SK-N-SH (cell line): ENCODE data around the gene SNIP1. TPM values are rescaled to one million over a fixed set of nuclear protein-coding genes. Genes with fewer than 3 reads are reported as not detected.

ENCODE experiments used
- CTCF ChIA-PET: fragments of 300-600, 350-600 bp; formaldehyde crosslinking; extraction: SDS; loops from one replicate; lab custom pipeline; 2021; lab: Yijun Ruan, JAX
- POLR2A ChIA-PET: fragments of 350-600 bp; sonication (Branson Sonifier 250); formaldehyde crosslinking; extraction: SDS; loops from one replicate; lab custom pipeline; 2020; ENCODE audit warnings: antibody characterized with exemption, inconsistent platforms; lab: Yijun Ruan, JAX
- DNase-seq: peaks from one replicate; pipeline ENCODE4 v3.0.0; 2012
- H2AFZ ChIP-seq: fragments of 200-600 bp; sonication (generic); 2 replicates; pipeline ENCODE4 v1.8.1; 2016; ENCODE audit warnings: antibody characterized with exemption, mild to moderate bottlenecking, low read depth
- H3F3A ChIP-seq: fragments of 200-600 bp; sonication (generic); replicated peaks from 2 replicates; pipeline ENCODE3; 2016; ENCODE audit warnings: antibody characterized with exemption, mild to moderate bottlenecking; ENCODE audit not compliant: insufficient read depth
- H3K27ac ChIP-seq, 2 experiments: fragments of 200-500 bp in 1 of 2; fragments of 200-600 bp in 1 of 2; sonication (Bioruptor generic) in 1 of 2; sonication (generic), shearing (Covaris generic) in 1 of 2; 2 replicates each; pipeline versions ENCODE4 v1.5.1 to v1.6.1; 2014 to 2016; ENCODE audit warnings: low read depth in 2 of 2, inconsistent platforms in 1 of 2, low read length in 1 of 2, mild to moderate bottlenecking in 1 of 2, mixed read lengths in 1 of 2
- H3K27me3 ChIP-seq: fragments of 200-600 bp; sonication (generic), shearing (Covaris generic); 2 replicates; pipeline ENCODE4 v1.6.1; 2016; ENCODE audit warnings: mixed run types; ENCODE audit not compliant: insufficient read depth
- H3K36me3 ChIP-seq, 2 experiments: fragments of 200-500 bp in 1 of 2; fragments of 200-600 bp in 1 of 2; sonication (Bioruptor generic) in 1 of 2; sonication (generic) in 1 of 2; replicated peaks in 1 of 2; 2 replicates each; pipeline versions ENCODE3 to v1.5.1; 2014 to 2016; ENCODE audit warnings: low read length in 1 of 2, mild to moderate bottlenecking in 1 of 2; ENCODE audit not compliant: insufficient read depth in 2 of 2, control insufficient read depth in 1 of 2
- H3K4me1 ChIP-seq, 2 experiments: fragments of 200-500 bp in 1 of 2; fragments of 200-600 bp in 1 of 2; sonication (Bioruptor generic) in 1 of 2; sonication (generic), shearing (Covaris generic) in 1 of 2; 2 replicates each; pipeline versions ENCODE4 v1.5.1 to v1.6.1; 2014 to 2016; ENCODE audit warnings: low read depth in 1 of 2, low read length in 1 of 2, mixed run types in 1 of 2; ENCODE audit not compliant: insufficient read depth in 2 of 2, control insufficient read depth in 1 of 2
- H3K4me2 ChIP-seq: fragments of 200-600 bp; sonication (generic), shearing (Covaris generic); 2 replicates; pipeline ENCODE4 v1.6.1; 2017; ENCODE audit warnings: mixed run types
- H3K4me3 ChIP-seq, 2 experiments: fragments of 200-500 bp in 1 of 2; fragments of 200-600 bp in 1 of 2; sonication (Bioruptor generic) in 1 of 2; sonication (generic), shearing (Covaris generic) in 1 of 2; 2 replicates each; pipeline versions ENCODE4 v1.5.1 to v1.8.1; 2014 to 2016; ENCODE audit warnings: low read depth in 2 of 2, inconsistent platforms in 1 of 2, low read length in 1 of 2, mild to moderate bottlenecking in 1 of 2, mixed read lengths in 1 of 2, moderate library complexity in 1 of 2
- H3K79me2 ChIP-seq: fragments of 200-600 bp; sonication (generic); 2 replicates; pipeline ENCODE4 v1.8.1; 2017; ENCODE audit warnings: mild to moderate bottlenecking; ENCODE audit not compliant: insufficient read depth
- H3K9ac ChIP-seq: fragments of 200-600 bp; sonication (generic); 2 replicates; pipeline ENCODE4 v1.6.1; 2017; ENCODE audit warnings: mixed run types
- H3K9me2 ChIP-seq: fragments of 200-600 bp; sonication (generic); 2 replicates; pipeline ENCODE4 v1.6.1; 2017; ENCODE audit warnings: mixed run types
- H3K9me3 ChIP-seq: fragments of 200-600 bp; sonication (generic); 2 replicates; pipeline ENCODE4 v1.6.1; 2017; ENCODE audit warnings: mixed run types, mild to moderate bottlenecking, moderate library complexity
- H4K20me1 ChIP-seq: fragments of 200-600 bp; sonication (generic); 2 replicates; pipeline ENCODE4 v1.6.1; 2017; ENCODE audit warnings: mild to moderate bottlenecking, mixed run types; ENCODE audit not compliant: insufficient read depth
- ELF1 ChIP-seq: IDR thresholded peaks from 2 replicates; pipeline ENCODE4 v1.4.0; 2012
- EP300 ChIP-seq, 2 experiments: IDR thresholded peaks; 2 replicates each; pipeline versions ENCODE4 v1.4.0 to v1.6.1; 2012; ENCODE audit warnings: borderline replicate concordance in 1 of 2, low read depth in 1 of 2, low read length in 1 of 2
- GATA2 ChIP-seq: sonication (generic); formaldehyde crosslinking; IDR thresholded peaks from 2 replicates; pipeline ENCODE4 v1.5.0; 2020; ENCODE audit warnings: mild to moderate bottlenecking, missing genetic modification reagents
- MXI1 ChIP-seq: IDR thresholded peaks from 2 replicates; pipeline ENCODE4 v1.6.1; 2012; ENCODE audit warnings: mild to moderate bottlenecking, low read depth, low read length, improper control_type of control experiment
- NFIC ChIP-seq: IDR thresholded peaks from 2 replicates; pipeline ENCODE4 v1.4.0; 2012; ENCODE audit warnings: borderline replicate concordance
- POLR2AphosphoS5 ChIP-seq: IDR thresholded peaks from 2 replicates; pipeline ENCODE4 v1.6.1; 2012; ENCODE audit warnings: low read depth, low read length
- RCOR1 ChIP-seq: fragments of 150-350 bp; IDR thresholded peaks from 2 replicates; pipeline ENCODE4 v1.6.1; 2017; ENCODE audit warnings: antibody characterized with exemption, low read length
- RXRA ChIP-seq: IDR thresholded peaks from 2 replicates; pipeline ENCODE4 v1.4.0; 2012; ENCODE audit warnings: low read depth, mild to moderate bottlenecking, borderline replicate concordance
- SIN3A ChIP-seq: IDR thresholded peaks from 2 replicates; pipeline ENCODE4 v1.6.1; 2012; ENCODE audit warnings: low read depth, mild to moderate bottlenecking, low read length, moderate library complexity, borderline replicate concordance
- SMC3 ChIP-seq: IDR thresholded peaks from 2 replicates; pipeline ENCODE4 v1.6.1; 2012; ENCODE audit warnings: low read depth, low read length, improper control_type of control experiment
- TAF1 ChIP-seq: IDR thresholded peaks from 2 replicates; pipeline ENCODE4 v1.6.1; 2012; ENCODE audit warnings: low read depth, mild to moderate bottlenecking, low read length, moderate library complexity, borderline replicate concordance
- TEAD4 ChIP-seq: IDR thresholded peaks from 2 replicates; pipeline ENCODE4 v1.4.0; 2012; ENCODE audit warnings: mild to moderate bottlenecking, borderline replicate concordance; ENCODE audit not compliant: insufficient read depth
- YY1 ChIP-seq: IDR thresholded peaks from 2 replicates; pipeline ENCODE4 v1.4.0; 2012; ENCODE audit warnings: low read depth, mild to moderate bottlenecking
- whole genome bisulfite sequencing: methylation state at CpG from one replicate; pipeline ENCODE4 v1.1.6; 2017; ENCODE audit warnings: low lambda C conversion rate; 5-methylcytosine and 5-hydroxymethylcytosine counted together
- polyA plus RNA-seq, 3 experiments: library from polyadenylated mRNA; depleted of rRNA; stranded (reverse); fragments of >200 nt; gene quantifications; 2 replicates each; pipeline ENCODE4 v1.2.3, GENCODE V29; 2012
- TF ChIP-seq, protein P1 (sequence below): IDR thresholded peaks from 2 replicates; pipeline ENCODE4 v1.4.0; 2012; ENCODE audit warnings: low read depth
- TF ChIP-seq, protein P2 (sequence below): IDR thresholded peaks from 2 replicates; pipeline ENCODE4 v1.6.1; 2012; ENCODE audit warnings: mild to moderate bottlenecking, low read depth, low read length, moderate library complexity
- TF ChIP-seq, protein P3 (sequence below): IDR thresholded peaks from 2 replicates; pipeline ENCODE4 v1.4.0; 2012; ENCODE audit warnings: low read depth, borderline replicate concordance

SNIP1 gene
- polyA plus RNA-seq, 1 of the 3 experiments (the other 2 are of a cell fraction): 10.2 TPM

DNA sequence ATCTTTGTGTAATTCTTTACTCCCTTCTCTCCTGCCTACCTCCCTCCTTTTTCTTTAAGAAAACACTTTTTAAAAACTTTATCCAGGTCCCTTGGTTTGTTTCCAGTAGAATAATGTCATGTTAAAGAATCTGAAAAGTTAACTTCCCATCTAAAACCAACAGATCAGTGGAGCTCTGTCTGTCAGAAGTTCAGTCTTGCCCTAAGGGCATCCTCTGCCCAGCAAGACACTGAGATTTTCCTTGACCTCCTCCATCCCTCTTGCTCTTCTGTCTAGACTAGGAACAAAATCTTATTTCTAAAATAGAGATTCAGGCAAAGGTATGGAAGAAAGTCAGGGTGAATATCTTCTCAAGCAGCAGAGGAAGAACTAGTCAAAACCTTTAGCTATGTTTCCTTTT, 47.3 kb upstream of the SNIP1 start:
- H3K79me2 ChIP-seq: no peaks in the 10 kb centered on the region
- no peaks in the 10 kb centered on the region for H3K9me2 ChIP-seq
- H3K27me3 ChIP-seq: peaks cover 4% of the 10 kb centered on the region; the same call in 1 of the 2 replicates
- H3K4me3 ChIP-seq: no peak overlapping the region
- H3K4me2 ChIP-seq: no peak overlapping the region
- POLR2A ChIA-PET: interaction anchor here (1.2 kb wide), 1 partner anchor 81 kb away, joined by 3 read pairs; no protein-coding TSS in a partner anchor
- H3K36me3 ChIP-seq: no peaks in the 10 kb centered on the region
- H3K9ac ChIP-seq: no peak overlapping the region
- no peaks in the 10 kb centered on the region for H3K9me3 ChIP-seq
- H3F3A ChIP-seq: no peaks in the 10 kb centered on the region
- H3K4me1 ChIP-seq: peaks cover 0 to 8% of the 10 kb centered on the region in 2 experiments; a peak in 2 of 4 replicates
- TF ChIP-seq, protein P1, sequence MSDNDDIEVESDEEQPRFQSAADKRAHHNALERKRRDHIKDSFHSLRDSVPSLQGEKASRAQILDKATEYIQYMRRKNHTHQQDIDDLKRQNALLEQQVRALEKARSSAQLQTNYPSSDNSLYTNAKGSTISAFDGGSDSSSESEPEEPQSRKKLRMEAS: no peak
- no peak for TF ChIP-seq TAF1
- no peak for TF ChIP-seq POLR2AphosphoS5
- TF ChIP-seq SIN3A: no peak
- TF ChIP-seq, protein P2, sequence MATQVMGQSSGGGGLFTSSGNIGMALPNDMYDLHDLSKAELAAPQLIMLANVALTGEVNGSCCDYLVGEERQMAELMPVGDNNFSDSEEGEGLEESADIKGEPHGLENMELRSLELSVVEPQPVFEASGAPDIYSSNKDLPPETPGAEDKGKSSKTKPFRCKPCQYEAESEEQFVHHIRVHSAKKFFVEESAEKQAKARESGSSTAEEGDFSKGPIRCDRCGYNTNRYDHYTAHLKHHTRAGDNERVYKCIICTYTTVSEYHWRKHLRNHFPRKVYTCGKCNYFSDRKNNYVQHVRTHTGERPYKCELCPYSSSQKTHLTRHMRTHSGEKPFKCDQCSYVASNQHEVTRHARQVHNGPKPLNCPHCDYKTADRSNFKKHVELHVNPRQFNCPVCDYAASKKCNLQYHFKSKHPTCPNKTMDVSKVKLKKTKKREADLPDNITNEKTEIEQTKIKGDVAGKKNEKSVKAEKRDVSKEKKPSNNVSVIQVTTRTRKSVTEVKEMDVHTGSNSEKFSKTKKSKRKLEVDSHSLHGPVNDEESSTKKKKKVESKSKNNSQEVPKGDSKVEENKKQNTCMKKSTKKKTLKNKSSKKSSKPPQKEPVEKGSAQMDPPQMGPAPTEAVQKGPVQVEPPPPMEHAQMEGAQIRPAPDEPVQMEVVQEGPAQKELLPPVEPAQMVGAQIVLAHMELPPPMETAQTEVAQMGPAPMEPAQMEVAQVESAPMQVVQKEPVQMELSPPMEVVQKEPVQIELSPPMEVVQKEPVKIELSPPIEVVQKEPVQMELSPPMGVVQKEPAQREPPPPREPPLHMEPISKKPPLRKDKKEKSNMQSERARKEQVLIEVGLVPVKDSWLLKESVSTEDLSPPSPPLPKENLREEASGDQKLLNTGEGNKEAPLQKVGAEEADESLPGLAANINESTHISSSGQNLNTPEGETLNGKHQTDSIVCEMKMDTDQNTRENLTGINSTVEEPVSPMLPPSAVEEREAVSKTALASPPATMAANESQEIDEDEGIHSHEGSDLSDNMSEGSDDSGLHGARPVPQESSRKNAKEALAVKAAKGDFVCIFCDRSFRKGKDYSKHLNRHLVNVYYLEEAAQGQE: no peak
- TF ChIP-seq RXRA: no peak
- TF ChIP-seq ELF1: no peak
- TF ChIP-seq, protein P3, sequence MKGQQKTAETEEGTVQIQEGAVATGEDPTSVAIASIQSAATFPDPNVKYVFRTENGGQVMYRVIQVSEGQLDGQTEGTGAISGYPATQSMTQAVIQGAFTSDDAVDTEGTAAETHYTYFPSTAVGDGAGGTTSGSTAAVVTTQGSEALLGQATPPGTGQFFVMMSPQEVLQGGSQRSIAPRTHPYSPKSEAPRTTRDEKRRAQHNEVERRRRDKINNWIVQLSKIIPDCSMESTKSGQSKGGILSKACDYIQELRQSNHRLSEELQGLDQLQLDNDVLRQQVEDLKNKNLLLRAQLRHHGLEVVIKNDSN: no peak
- TF ChIP-seq YY1: no peak
- H4K20me1 ChIP-seq: no peaks in the 10 kb centered on the region
- CTCF ChIA-PET: interaction anchor here (1.0 to 12.7 kb wide), 9 partner anchors 13 to 259 kb away, joined by 3 to 358 read pairs (median 6); partner anchors contain the start of genes CDCA8, DNALI1 and MEAF6
- DNase-seq: no peak
- H2AFZ ChIP-seq: no peak overlapping the region
- H3K27ac ChIP-seq: no peak overlapping the region

DNA sequence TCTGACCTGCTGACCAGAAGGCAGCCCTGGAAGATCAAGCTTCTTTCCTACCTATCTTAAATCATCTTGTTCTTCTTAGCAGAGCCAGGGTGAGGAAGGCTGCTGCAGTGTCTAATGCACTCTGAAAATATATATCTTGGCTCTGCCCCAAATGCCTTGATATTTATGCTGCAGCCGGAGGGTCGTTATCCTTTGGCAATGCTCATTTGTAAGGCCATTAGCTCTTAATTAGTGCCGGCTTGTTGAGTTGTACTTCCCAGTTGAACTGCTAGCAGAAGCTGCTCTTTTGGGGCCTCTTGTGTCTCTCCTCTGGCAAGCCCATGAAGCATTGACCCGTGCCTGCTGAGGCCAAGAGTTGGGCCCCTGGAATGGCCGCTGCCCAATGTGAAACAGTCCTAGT, 45.8 kb upstream of the SNIP1 start:
- H3K4me2 ChIP-seq: no peak overlapping the region
- peaks cover 8% of the 10 kb centered on the region for H3K79me2 ChIP-seq
- TF ChIP-seq TEAD4 (no peak), MXI1 (0 out of 2 replicates have a peak, but pooled peaks have one; percentile 37), NFIC (no peak), GATA2 (CRISPR knock-in tag) (peak; percentile 21; the same call in 1 of the 2 replicates), POLR2AphosphoS5 (no peak), SMC3 (no peak), ELF1 (no peak), EP300 (IDR thresholded peaks at IDR 0.05; ENCODE audit: borderline replicate concordance in 1 of 2, low read depth in 1 of 2, low read length in 1 of 2) (0 out of 4 replicates have a peak, but pooled peaks of 1 of the 2 experiments have one; percentile 8), RCOR1 (peak; percentile 53; the same call in 1 of the 2 replicates)
- TF ChIP-seq, all 33 proteins: peak for 4
- Histone ChIP-seq H3K9me2 (no peaks in the 10 kb centered on the region), H3K36me3 (no peaks in the 10 kb centered on the region), H2AFZ (no peak overlapping the region), H3K9ac (no peak overlapping the region), H3K27ac (peak overlapping the region in 1 of 2 experiments; percentile 36; a peak in 1 of 4 replicates), H4K20me1 (no peaks in the 10 kb centered on the region), H3K9me3 (no peaks in the 10 kb centered on the region), H3K4me3 (no peak overlapping the region), H3K27me3 (peaks cover 3% of the 10 kb centered on the region; the same call in 1 of the 2 replicates), H3K4me1 (peaks cover 0 to 12% of the 10 kb centered on the region in 2 experiments; a peak in 2 of 4 replicates), H3F3A (no peaks in the 10 kb centered on the region)
- 58% methylated on average over 5 of the region's 5 CpGs for WGBS
- DNase-seq: peak; percentile 56
- ChIA-PET CTCF (interaction anchor here (0.9 to 12.7 kb wide), 6 partner anchors 14 to 95 kb away, joined by 3 to 358 read pairs (median 3); no protein-coding TSS in a partner anchor), POLR2A (no interaction called here)
